Upper lobe of right lung (tissue), 1 donor: ENCODE results near the gene RNF187. TPM values are rescaled to one million over a fixed set of nuclear protein-coding genes. Genes with fewer than 3 reads are reported as not detected.

ENCODE experiments used
- ATAC-seq: fragments of 200-7000 bp; cut with Tn5 transposase; one replicate; pipeline ENCODE4 v1.9.1; 2020; ENCODE audit warnings: mild to moderate bottlenecking, moderate library complexity
- DNase-seq: peaks from one replicate; pipeline ENCODE4 v3.0.0-alpha.2; 2020
- H3K27ac ChIP-seq: fragments of 200-600 bp; one replicate; pipeline ENCODE4 v1.8.0; 2022
- H3K27me3 ChIP-seq: fragments of 200-600 bp; one replicate; pipeline ENCODE4 v1.8.0; 2022; ENCODE audit warnings: mild to moderate bottlenecking
- H3K36me3 ChIP-seq: fragments of 200-600 bp; one replicate; pipeline ENCODE4 v1.8.0; 2022
- H3K4me1 ChIP-seq: fragments of 200-600 bp; one replicate; pipeline ENCODE4 v1.8.0; 2022
- H3K4me3 ChIP-seq: fragments of 200-600 bp; one replicate; pipeline ENCODE4 v1.8.0; 2022; ENCODE audit warnings: mild to moderate bottlenecking
- H3K9me3 ChIP-seq: fragments of 200-600 bp; one replicate; pipeline ENCODE4 v1.8.0; 2022
- CTCF ChIP-seq: fragments of 200-600 bp; IDR thresholded peaks from one replicate; pipeline ENCODE4 v1.8.0; 2022; ENCODE audit warnings: antibody characterized with exemption
- intact Hi-C: fragments of 100-400 bp; cut with DNase I; formaldehyde crosslinking; loops from one replicate; pipeline ENCODE4 v1.11.0; 2022
- total RNA-seq: library from RNA; stranded (reverse); fragmentation: NEBNext Ultra II Directional; extraction: Animal tissue kit (Norgen Biotek cat#: 25700); gene quantifications from one replicate; pipeline ENCODE4 v1.2.1, GENCODE V29; 2021
- donor health status: DM: no; HTN: yes; CAD: no; lungs with severe emphysema.

The RNF187 gene
- total RNA-seq, 1 donor from 2014 or later: 88.8 TPM

- no peaks in the 10 kb centered on the region for H3K9me3 ChIP-seq
- no peak for ATAC-seq
- no peaks in the 10 kb centered on the region for H3K27me3 ChIP-seq
- peaks cover 62% of the 10 kb centered on the region for H3K36me3 ChIP-seq
- no peak overlapping the region for H3K27ac ChIP-seq
- no peak overlapping the region for H3K4me3 ChIP-seq
- no peak for TF ChIP-seq CTCF
- intact Hi-C loops: no loop called here
- peaks cover 6% of the 10 kb centered on the region for H3K4me1 ChIP-seq
- DNase-seq: no peak
These were observed 6.2 kb downstream of the RNF187 start for GRCh38 chr1:228493141-228494043.

GRCh38 chr1:228494044-228494353, 6.8 kb downstream of the RNF187 start:
- H3K4me1 ChIP-seq: peaks cover under 1% of the 10 kb centered on the region
- no peak overlapping the region for H3K27ac ChIP-seq
- H3K36me3 ChIP-seq: peaks cover 62% of the 10 kb centered on the region
- TF ChIP-seq CTCF: no peak
- H3K9me3 ChIP-seq: no peaks in the 10 kb centered on the region
- DNase-seq (no peak), ATAC-seq (no peak)
- H3K27me3 ChIP-seq: no peaks in the 10 kb centered on the region
- intact Hi-C loops: no loop called here
- H3K4me3 ChIP-seq: no peak overlapping the region

- no peaks in the 10 kb centered on the region for H3K27me3 ChIP-seq
- no peak overlapping the region for H3K4me3 ChIP-seq
- no peak for TF ChIP-seq CTCF
- DNase-seq (no peak), ATAC-seq (no peak)
- H3K27ac ChIP-seq: no peak overlapping the region
- H3K36me3 ChIP-seq: peaks cover 62% of the 10 kb centered on the region
- H3K4me1 ChIP-seq: no peaks in the 10 kb centered on the region
- no peaks in the 10 kb centered on the region for H3K9me3 ChIP-seq
- intact Hi-C loops: no loop called here
These were observed 7.2 kb downstream of the RNF187 start for GRCh38 chr1:228494391-228494790.

GRCh38 chr1:228494970-228495853, 8.0 kb downstream of the RNF187 start:
- ATAC-seq (no peak), DNase-seq (no peak)
- H3K36me3 ChIP-seq: peaks cover 53% of the 10 kb centered on the region
- intact Hi-C loops: no loop called here
- no peaks in the 10 kb centered on the region for H3K9me3 ChIP-seq
- H3K4me3 ChIP-seq: no peak overlapping the region
- no peak for TF ChIP-seq CTCF
- H3K27me3 ChIP-seq: no peaks in the 10 kb centered on the region
- H3K27ac ChIP-seq: no peak overlapping the region
- no peaks in the 10 kb centered on the region for H3K4me1 ChIP-seq

GRCh38 chr1:228496084-228496483, 8.9 kb downstream of the RNF187 start:
- Histone ChIP-seq H3K27me3 (no peaks in the 10 kb centered on the region), H3K36me3 (peaks cover 46% of the 10 kb centered on the region), H3K9me3 (no peaks in the 10 kb centered on the region), H3K4me1 (peaks cover 7% of the 10 kb centered on the region), H3K27ac (no peak overlapping the region), H3K4me3 (no peak overlapping the region)
- no peak for TF ChIP-seq CTCF
- no peak for ATAC-seq
- intact Hi-C loops: no loop called here
- no peak for DNase-seq
